Measurements from ENCODE around the gene LBH. TPM values are rescaled to one million over a fixed set of nuclear protein-coding genes. Genes with fewer than 3 reads are reported as not detected.

The LBH gene
- total and polyA plus RNA-seq, 2 experiments from 2014 or later = 17.5 to 30.3 TPM

DNA sequence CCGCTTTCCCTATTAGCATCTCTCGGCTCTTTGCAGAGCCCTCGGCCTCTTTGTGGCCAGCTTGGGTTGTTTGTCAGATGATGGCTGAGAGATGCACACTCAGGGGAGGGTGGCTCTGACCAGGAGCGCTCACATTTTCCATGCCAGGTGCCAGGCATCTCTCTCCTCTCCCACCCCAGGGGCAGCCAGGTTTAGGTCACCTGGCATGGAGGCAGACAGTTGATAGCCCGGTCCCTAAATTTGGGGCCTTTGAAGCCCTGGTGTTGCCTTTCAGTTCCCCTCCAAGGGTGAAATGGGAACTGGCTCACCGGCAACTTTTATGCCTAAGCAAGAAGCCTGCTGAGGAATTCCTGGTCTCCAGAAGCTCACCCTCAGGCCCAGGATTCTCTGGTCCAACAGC, 19.1 kb downstream of the LBH start (continued):
- TF ChIP-seq, protein P1, sequence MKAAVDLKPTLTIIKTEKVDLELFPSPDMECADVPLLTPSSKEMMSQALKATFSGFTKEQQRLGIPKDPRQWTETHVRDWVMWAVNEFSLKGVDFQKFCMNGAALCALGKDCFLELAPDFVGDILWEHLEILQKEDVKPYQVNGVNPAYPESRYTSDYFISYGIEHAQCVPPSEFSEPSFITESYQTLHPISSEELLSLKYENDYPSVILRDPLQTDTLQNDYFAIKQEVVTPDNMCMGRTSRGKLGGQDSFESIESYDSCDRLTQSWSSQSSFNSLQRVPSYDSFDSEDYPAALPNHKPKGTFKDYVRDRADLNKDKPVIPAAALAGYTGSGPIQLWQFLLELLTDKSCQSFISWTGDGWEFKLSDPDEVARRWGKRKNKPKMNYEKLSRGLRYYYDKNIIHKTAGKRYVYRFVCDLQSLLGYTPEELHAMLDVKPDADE (IDR thresholded peaks at IDR 0.05) = no peak
- TF ChIP-seq POLR2AphosphoS5 (IDR thresholded peaks at IDR 0.05; ENCODE audit: low read depth) (no peak), ZNF331 (CRISPR knock-in tag; IDR thresholded peaks at IDR 0.05; ENCODE audit: low read depth) (no peak), JUNB (IDR thresholded peaks at IDR 0.05; ENCODE audit: unreplicated experiment) (no peak), NANOG (IDR thresholded peaks at IDR 0.05; ENCODE audit: borderline replicate concordance) (no peak), EZH2 (IDR thresholded peaks at IDR 0.05; ENCODE audit: low read depth, unreplicated experiment) (no peak)
- TF ChIP-seq, protein P2, sequence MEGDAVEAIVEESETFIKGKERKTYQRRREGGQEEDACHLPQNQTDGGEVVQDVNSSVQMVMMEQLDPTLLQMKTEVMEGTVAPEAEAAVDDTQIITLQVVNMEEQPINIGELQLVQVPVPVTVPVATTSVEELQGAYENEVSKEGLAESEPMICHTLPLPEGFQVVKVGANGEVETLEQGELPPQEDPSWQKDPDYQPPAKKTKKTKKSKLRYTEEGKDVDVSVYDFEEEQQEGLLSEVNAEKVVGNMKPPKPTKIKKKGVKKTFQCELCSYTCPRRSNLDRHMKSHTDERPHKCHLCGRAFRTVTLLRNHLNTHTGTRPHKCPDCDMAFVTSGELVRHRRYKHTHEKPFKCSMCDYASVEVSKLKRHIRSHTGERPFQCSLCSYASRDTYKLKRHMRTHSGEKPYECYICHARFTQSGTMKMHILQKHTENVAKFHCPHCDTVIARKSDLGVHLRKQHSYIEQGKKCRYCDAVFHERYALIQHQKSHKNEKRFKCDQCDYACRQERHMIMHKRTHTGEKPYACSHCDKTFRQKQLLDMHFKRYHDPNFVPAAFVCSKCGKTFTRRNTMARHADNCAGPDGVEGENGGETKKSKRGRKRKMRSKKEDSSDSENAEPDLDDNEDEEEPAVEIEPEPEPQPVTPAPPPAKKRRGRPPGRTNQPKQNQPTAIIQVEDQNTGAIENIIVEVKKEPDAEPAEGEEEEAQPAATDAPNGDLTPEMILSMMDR (conservative IDR thresholded peaks at IDR 0.05; ENCODE audit: low read depth in 2 of 2) = no peak
- TF ChIP-seq, protein P3, sequence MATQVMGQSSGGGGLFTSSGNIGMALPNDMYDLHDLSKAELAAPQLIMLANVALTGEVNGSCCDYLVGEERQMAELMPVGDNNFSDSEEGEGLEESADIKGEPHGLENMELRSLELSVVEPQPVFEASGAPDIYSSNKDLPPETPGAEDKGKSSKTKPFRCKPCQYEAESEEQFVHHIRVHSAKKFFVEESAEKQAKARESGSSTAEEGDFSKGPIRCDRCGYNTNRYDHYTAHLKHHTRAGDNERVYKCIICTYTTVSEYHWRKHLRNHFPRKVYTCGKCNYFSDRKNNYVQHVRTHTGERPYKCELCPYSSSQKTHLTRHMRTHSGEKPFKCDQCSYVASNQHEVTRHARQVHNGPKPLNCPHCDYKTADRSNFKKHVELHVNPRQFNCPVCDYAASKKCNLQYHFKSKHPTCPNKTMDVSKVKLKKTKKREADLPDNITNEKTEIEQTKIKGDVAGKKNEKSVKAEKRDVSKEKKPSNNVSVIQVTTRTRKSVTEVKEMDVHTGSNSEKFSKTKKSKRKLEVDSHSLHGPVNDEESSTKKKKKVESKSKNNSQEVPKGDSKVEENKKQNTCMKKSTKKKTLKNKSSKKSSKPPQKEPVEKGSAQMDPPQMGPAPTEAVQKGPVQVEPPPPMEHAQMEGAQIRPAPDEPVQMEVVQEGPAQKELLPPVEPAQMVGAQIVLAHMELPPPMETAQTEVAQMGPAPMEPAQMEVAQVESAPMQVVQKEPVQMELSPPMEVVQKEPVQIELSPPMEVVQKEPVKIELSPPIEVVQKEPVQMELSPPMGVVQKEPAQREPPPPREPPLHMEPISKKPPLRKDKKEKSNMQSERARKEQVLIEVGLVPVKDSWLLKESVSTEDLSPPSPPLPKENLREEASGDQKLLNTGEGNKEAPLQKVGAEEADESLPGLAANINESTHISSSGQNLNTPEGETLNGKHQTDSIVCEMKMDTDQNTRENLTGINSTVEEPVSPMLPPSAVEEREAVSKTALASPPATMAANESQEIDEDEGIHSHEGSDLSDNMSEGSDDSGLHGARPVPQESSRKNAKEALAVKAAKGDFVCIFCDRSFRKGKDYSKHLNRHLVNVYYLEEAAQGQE (IDR thresholded peaks at IDR 0.05; ENCODE audit: unreplicated experiment) = no peak

DNA sequence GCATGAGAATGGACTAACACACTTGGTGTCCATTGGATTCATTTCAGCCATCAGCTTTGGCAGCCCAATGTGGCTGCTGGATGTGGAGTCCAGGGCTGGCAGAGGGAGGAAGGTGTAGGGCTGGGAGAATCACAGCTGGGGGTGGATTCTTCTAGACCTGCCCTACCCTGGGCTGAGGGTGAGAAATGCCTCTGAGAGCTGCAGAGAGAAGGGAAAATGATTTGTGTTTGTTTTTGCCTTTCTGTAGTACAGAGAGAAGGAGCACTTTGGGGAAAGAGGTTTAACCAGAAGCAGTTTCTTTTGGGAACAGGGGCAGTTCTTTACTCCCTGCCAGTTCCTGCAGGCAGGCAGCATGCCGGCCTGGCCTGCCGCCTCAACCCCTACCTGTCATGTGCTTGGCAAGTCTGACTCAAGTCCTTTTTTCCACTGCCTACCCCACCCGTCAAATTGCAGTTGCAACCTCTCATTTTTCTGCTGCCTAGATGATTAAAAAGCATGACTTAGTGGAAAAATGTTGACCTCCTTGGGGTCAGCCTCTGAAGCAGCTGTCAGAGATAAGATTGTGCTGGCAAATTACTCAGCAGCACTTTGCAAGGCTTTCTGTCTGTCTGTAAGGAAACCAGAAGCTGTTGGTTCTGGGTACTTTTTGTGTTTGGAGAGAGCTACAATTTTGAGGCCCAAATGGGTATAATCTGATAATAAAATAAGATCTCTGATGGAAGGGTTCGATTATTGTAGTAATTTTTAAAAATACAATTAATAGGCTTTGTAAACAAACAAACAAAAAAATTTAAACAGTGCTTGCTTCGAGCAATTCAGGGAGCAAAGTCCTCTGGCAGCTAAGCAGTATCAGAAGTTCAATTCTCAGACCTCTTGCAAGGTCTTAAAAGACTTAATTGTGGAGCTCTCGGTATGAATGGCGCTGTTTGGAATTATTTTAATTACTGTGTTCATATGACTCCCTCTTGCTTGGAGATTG, 21.7 kb downstream of the LBH start:
- Histone ChIP-seq H3K79me2 (replicated peaks; ENCODE audit: insufficient read depth) (peaks cover 6% of the 10 kb centered on the region; the same call in 1 of the 2 replicates), H3K36me3 (ENCODE audit: insufficient read depth) (no peaks in the 10 kb centered on the region), H4K20me1 (replicated peaks; ENCODE audit: insufficient read depth) (no peaks in the 10 kb centered on the region), H3K4me2 (no peak overlapping the region), H2AFZ (no peak overlapping the region), H3F3A (replicated peaks; ENCODE audit: low read depth) (no peaks in the 10 kb centered on the region), H3K4me3 (no peak overlapping the region), H3K9me2 (ENCODE audit: insufficient read depth) (no peaks in the 10 kb centered on the region), H3K27me3 (ENCODE audit: insufficient read depth) (no peaks in the 10 kb centered on the region), H3K4me1 (ENCODE audit: insufficient read depth) (0 out of 2 replicates have a peak, but pooled peaks cover 4% of the 10 kb centered on the region), H3K27ac (ENCODE audit: low read depth) (no peak overlapping the region)
- peaks cover 11% of the 10 kb centered on the region; the same call in 2 of the 3 replicates for H3K4me1 Mint-ChIP-seq
- no peak for ATAC-seq
- peaks cover 11% of the 10 kb centered on the region; the same call in 1 of the 3 replicates for H3K36me3 Mint-ChIP-seq (ENCODE audit: low read depth)
- H3K4me3 Mint-ChIP-seq = no peak overlapping the region
- H3K9me3 Mint-ChIP-seq = no peaks in the 10 kb centered on the region
- DNase-seq (ENCODE audit: low spot score) = no peak
- H3K27ac Mint-ChIP-seq = no peak overlapping the region
- H3K27me3 Mint-ChIP-seq (ENCODE audit: insufficient read depth, low read depth, poor library complexity) = no peaks in the 10 kb centered on the region
- TF ChIP-seq ZNF331 (CRISPR knock-in tag; IDR thresholded peaks at IDR 0.05; ENCODE audit: low read depth) (no peak), STAT1 (IDR thresholded peaks at IDR 0.05; ENCODE audit: unreplicated experiment) (no peak), ZNF114 (CRISPR knock-in tag; IDR thresholded peaks at IDR 0.05) (no peak), JUNB (IDR thresholded peaks at IDR 0.05; ENCODE audit: unreplicated experiment) (no peak), CREB1 (CRISPR knock-in tag; IDR thresholded peaks at IDR 0.05; ENCODE audit: low read depth) (no peak), EZH2phosphoT487 (IDR thresholded peaks at IDR 0.05; ENCODE audit: unreplicated experiment) (no peak), POLR2AphosphoS5 (IDR thresholded peaks at IDR 0.05; ENCODE audit: low read depth) (no peak), EZH2 (IDR thresholded peaks at IDR 0.05; ENCODE audit: low read depth, unreplicated experiment) (no peak), NANOG (IDR thresholded peaks at IDR 0.05; ENCODE audit: borderline replicate concordance) (no peak)
- TF ChIP-seq, protein P1 (IDR thresholded peaks at IDR 0.05) = no peak
- TF ChIP-seq, protein P3 (IDR thresholded peaks at IDR 0.05; ENCODE audit: unreplicated experiment) = no peak
